ENCODE data around the gene STXBP1.

STXBP1 gene

DNA sequence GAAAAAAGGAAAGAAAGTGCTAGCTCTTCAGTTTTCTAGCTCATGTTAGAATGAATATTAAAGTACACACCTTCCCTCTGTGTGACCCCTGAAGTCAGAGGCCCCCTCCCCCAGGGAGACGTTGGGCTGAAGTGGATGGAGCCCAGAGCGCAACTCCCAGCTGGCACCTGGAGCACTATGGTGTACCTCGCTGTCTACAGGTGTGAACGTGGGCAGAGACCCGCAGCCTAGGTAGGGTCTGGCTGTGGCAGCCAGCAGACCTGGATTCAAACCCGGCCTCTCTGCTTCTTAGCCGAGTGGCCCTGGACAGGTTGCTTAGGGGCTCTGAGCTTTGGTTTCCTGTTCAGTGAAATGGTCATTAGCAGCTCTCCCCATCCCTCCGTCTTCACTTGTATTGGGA lies 116.7 kb downstream of the STXBP1 start:
- H3K4me3 Mint-ChIP-seq, result no peak overlapping the region
- no peaks in the 10 kb centered on the region for H3K4me1 Mint-ChIP-seq
- no peaks in the 10 kb centered on the region for H3K36me3 Mint-ChIP-seq (ENCODE audit: low read depth)
- peaks cover 4% of the 10 kb centered on the region for H3K27me3 Mint-ChIP-seq (ENCODE audit: low read depth)
- no peak overlapping the region for H3K27ac Mint-ChIP-seq
- no peaks in the 10 kb centered on the region for H3K9me3 Mint-ChIP-seq
- TF ChIP-seq, protein P1, sequence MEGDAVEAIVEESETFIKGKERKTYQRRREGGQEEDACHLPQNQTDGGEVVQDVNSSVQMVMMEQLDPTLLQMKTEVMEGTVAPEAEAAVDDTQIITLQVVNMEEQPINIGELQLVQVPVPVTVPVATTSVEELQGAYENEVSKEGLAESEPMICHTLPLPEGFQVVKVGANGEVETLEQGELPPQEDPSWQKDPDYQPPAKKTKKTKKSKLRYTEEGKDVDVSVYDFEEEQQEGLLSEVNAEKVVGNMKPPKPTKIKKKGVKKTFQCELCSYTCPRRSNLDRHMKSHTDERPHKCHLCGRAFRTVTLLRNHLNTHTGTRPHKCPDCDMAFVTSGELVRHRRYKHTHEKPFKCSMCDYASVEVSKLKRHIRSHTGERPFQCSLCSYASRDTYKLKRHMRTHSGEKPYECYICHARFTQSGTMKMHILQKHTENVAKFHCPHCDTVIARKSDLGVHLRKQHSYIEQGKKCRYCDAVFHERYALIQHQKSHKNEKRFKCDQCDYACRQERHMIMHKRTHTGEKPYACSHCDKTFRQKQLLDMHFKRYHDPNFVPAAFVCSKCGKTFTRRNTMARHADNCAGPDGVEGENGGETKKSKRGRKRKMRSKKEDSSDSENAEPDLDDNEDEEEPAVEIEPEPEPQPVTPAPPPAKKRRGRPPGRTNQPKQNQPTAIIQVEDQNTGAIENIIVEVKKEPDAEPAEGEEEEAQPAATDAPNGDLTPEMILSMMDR (IDR thresholded peaks at IDR 0.05; ENCODE audit: unreplicated experiment in 3 of 3), result no peak

GRCh38 chr9:127729522-127730256 lies 117.6 kb downstream of the STXBP1 start:
- Mint-ChIP-seq H3K4me3 (no peak overlapping the region), H3K4me1 (no peaks in the 10 kb centered on the region), H3K27ac (no peak overlapping the region), H3K9me3 (no peaks in the 10 kb centered on the region), H3K36me3 (ENCODE audit: low read depth) (no peaks in the 10 kb centered on the region), H3K27me3 (ENCODE audit: low read depth) (peaks cover 4% of the 10 kb centered on the region)
- TF ChIP-seq, protein P1 (IDR thresholded peaks at IDR 0.05; ENCODE audit: unreplicated experiment in 3 of 3), result no peak

DNA sequence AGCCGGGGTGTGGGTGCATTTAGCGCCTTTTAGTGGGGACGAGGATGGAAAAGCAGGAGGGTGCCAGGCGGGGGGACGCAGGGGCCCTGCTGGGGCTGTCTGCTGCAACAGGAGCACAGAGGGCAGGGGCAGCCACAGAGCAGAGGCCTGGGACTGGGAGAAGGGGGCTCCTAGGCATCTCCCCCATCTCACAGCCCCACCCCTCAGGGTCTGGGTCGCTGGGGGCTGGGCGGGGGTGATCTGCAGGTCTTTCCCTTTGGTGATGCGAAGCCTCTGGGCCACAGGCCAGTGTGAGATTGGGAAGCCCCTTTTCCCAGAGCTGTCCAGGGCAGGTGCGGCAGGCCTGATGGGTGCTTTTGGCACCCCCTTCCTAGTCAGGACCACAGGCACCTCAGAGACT lies 118.2 kb downstream of the STXBP1 start:
- Mint-ChIP-seq H3K36me3 (ENCODE audit: low read depth) (no peaks in the 10 kb centered on the region), H3K4me3 (no peak overlapping the region), H3K27ac (no peak overlapping the region), H3K27me3 (ENCODE audit: low read depth) (peaks cover 4% of the 10 kb centered on the region), H3K4me1 (no peaks in the 10 kb centered on the region), H3K9me3 (no peaks in the 10 kb centered on the region)
- TF ChIP-seq, protein P1 (IDR thresholded peaks at IDR 0.05; ENCODE audit: unreplicated experiment in 3 of 3), result no peak

GRCh38 chr9:127730799-127731410 lies 118.8 kb downstream of the STXBP1 start:
- H3K4me3 Mint-ChIP-seq, result peak overlapping the region in 1 of 3 experiments; percentile 22
- H3K4me1 Mint-ChIP-seq, result no peaks in the 10 kb centered on the region
- no peaks in the 10 kb centered on the region for H3K9me3 Mint-ChIP-seq
- peaks cover 4% of the 10 kb centered on the region for H3K27me3 Mint-ChIP-seq (ENCODE audit: low read depth)
- TF ChIP-seq, protein P1 (IDR thresholded peaks at IDR 0.05; ENCODE audit: unreplicated experiment in 3 of 3), result no peak
- no peak overlapping the region for H3K27ac Mint-ChIP-seq
- H3K36me3 Mint-ChIP-seq (ENCODE audit: low read depth), result no peaks in the 10 kb centered on the region

DNA sequence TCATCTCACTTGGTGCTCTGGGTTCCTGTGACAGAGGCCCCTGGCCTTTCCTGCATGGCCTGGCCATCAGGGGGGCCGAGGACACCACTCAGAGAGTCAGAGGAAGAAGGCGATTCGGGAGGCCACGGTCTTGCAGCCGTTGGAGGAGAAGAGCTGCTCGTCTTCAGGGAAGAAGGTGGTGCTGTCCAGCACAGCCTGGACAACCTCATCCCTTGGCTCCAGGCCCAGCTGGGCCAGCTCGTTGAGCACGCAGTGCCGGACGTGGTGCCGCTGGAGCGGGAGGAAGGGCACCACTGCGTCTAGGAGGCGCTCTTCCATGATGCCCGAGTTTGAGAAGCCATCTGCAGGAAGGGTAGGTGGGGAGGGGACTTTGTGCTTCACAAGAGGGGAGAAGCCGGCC lies 119.9 kb downstream of the STXBP1 start:
- peak overlapping the region in 1 of 3 experiments; percentile 41 for H3K4me3 Mint-ChIP-seq
- peaks cover 7% of the 10 kb centered on the region for H3K27me3 Mint-ChIP-seq (ENCODE audit: low read depth)
- TF ChIP-seq, protein P1 (IDR thresholded peaks at IDR 0.05; ENCODE audit: unreplicated experiment in 3 of 3), result no peak
- no peaks in the 10 kb centered on the region for H3K9me3 Mint-ChIP-seq
- H3K27ac Mint-ChIP-seq, result no peak overlapping the region
- H3K36me3 Mint-ChIP-seq (ENCODE audit: low read depth), result no peaks in the 10 kb centered on the region
- H3K4me1 Mint-ChIP-seq, result no peaks in the 10 kb centered on the region

- Mint-ChIP-seq H3K27ac (no peak overlapping the region), H3K9me3 (no peaks in the 10 kb centered on the region), H3K4me3 (peak overlapping the region; percentile 25 to 60 (median 38)), H3K27me3 (ENCODE audit: low read depth) (peaks cover 7% of the 10 kb centered on the region), H3K36me3 (ENCODE audit: low read depth) (no peaks in the 10 kb centered on the region), H3K4me1 (no peaks in the 10 kb centered on the region)
- TF ChIP-seq, protein P1 (IDR thresholded peaks at IDR 0.05; ENCODE audit: unreplicated experiment in 3 of 3), result no peak
Measured at GRCh38 chr9:127732444-127732843, 120.4 kb downstream of the STXBP1 start.

All from nephron (organoid).